PC-3 (cell line): ENCODE results near the gene MN1. TPM values are rescaled to one million over a fixed set of nuclear protein-coding genes. Genes with fewer than 3 reads are reported as not detected.
"Not testable (repeated sequence)": the region's sequence is repeated elsewhere in the genome, so short reads cannot be mapped to it uniquely, and the experiment has no call there.

Experiments
- ATAC-seq: fragments of 200-7000 bp; cut with Tn5 transposase; 2 replicates; pipeline ENCODE4 v1.9.1; 2020; ENCODE audit warnings: mild to moderate bottlenecking, moderate library complexity
- BruUV-seq: library from RNA; stranded (reverse); fragments of 400-500 nt; replicated peaks from 2 replicates; lab custom pipeline; 2021; lab: Mats Ljungman, UMichigan
- CTCF ChIA-PET: fragments of 300-600 bp; sonication (Branson Sonifier 250); formaldehyde crosslinking; loops from one replicate; lab custom pipeline; 2022; ENCODE audit warnings: antibody characterized with exemption; lab: Charles Lee
- POLR2A ChIA-PET: fragments of 300-600 bp; sonication (Branson Sonifier 250); formaldehyde crosslinking; loops from one replicate; lab custom pipeline; 2022; ENCODE audit warnings: antibody characterized with exemption; ENCODE audit not compliant: unreplicated experiment; lab: Charles Lee
- DNase-seq: peaks from one replicate; pipeline ENCODE4 v3.0.0-alpha.2; 2015
- H2AFZ ChIP-seq: fragments of 300-600 bp; sonication (generic); 2 replicates; pipeline ENCODE4 v1.6.0; 2016; ENCODE audit warnings: antibody characterized with exemption, low read length
- H3F3A ChIP-seq: fragments of 300-600 bp; sonication (generic); one replicate; pipeline ENCODE4 v1.6.0; 2017; ENCODE audit warnings: antibody characterized with exemption, low read length, control low read depth, mild to moderate bottlenecking; ENCODE audit not compliant: unreplicated experiment
- H3K27ac ChIP-seq: fragments of 300-600 bp; sonication (generic); 2 replicates; pipeline ENCODE4 v1.5.1; 2016; ENCODE audit warnings: mild to moderate bottlenecking, low read length
- H3K27me3 ChIP-seq: fragments of 300-600 bp; sonication (generic); 2 replicates; pipeline ENCODE4 v1.6.1; 2016; ENCODE audit warnings: low read length, mixed read lengths
- H3K36me3 ChIP-seq: fragments of 300-600 bp; sonication (generic); 2 replicates; pipeline ENCODE4 v1.6.1; 2016; ENCODE audit warnings: low read depth, mixed run types, low read length, mixed read lengths
- H3K4me1 ChIP-seq: fragments of 300-600 bp; sonication (generic); 2 replicates; pipeline ENCODE4 v1.5.1; 2016; ENCODE audit warnings: low read length; ENCODE audit not compliant: insufficient read depth
- H3K4me2 ChIP-seq: fragments of 300-600 bp; sonication (generic); 2 replicates; pipeline ENCODE4 v1.6.0; 2016; ENCODE audit warnings: low read length
- H3K4me3 ChIP-seq: fragments of 300-600 bp; sonication (generic); 2 replicates; pipeline ENCODE4 v1.5.1; 2016; ENCODE audit warnings: mild to moderate bottlenecking, low read length, mixed read lengths
- H3K79me2 ChIP-seq: fragments of 300-600 bp; sonication (generic); 2 replicates; pipeline ENCODE4 v1.6.1; 2017; ENCODE audit warnings: low read length, mixed read lengths
- H3K9ac ChIP-seq: fragments of 300-600 bp; sonication (generic); 2 replicates; pipeline ENCODE4 v1.6.0; 2016; ENCODE audit warnings: mild to moderate bottlenecking, low read length
- H3K9me2 ChIP-seq: fragments of 300-600 bp; sonication (generic); replicated peaks from 2 replicates; pipeline ENCODE4 v1.6.1; 2016; ENCODE audit warnings: mixed run types, low read length, mixed read lengths
- H3K9me3 ChIP-seq: fragments of 300-600 bp; sonication (generic); 2 replicates; pipeline ENCODE4 v1.6.1; 2016; ENCODE audit warnings: low read length, mixed read lengths
- H4K20me1 ChIP-seq: fragments of 300-600 bp; sonication (generic); 2 replicates; pipeline ENCODE4 v1.6.1; 2016; ENCODE audit warnings: low read length, mixed read lengths
- EZH2 ChIP-seq: fragments of 300-600 bp; sonication (generic); IDR thresholded peaks from one replicate; pipeline ENCODE4 v1.6.1; 2017; ENCODE audit warnings: antibody characterized with exemption, mild to moderate bottlenecking, low read length; ENCODE audit not compliant: unreplicated experiment
- EZH2phosphoT487 ChIP-seq: fragments of 300-600 bp; sonication (generic); IDR thresholded peaks from 2 replicates; pipeline ENCODE4 v1.6.1; 2018; ENCODE audit warnings: mild to moderate bottlenecking, antibody characterized with exemption, low read length, borderline replicate concordance
- intact Hi-C: fragments of 100-400 bp; cut with micrococcal nuclease; formaldehyde crosslinking; loops from 2 replicates; pipeline ENCODE4 v1.9.0; 2023
- total RNA-seq: library from RNA; depleted of rRNA; stranded (reverse); fragments of >200 nt; gene quantifications from 2 replicates; pipeline ENCODE4 v1.2.3, GENCODE V29; 2014
- TF ChIP-seq, protein P1 (sequence below): fragments of 300-600 bp; sonication (generic); conservative IDR thresholded peaks from 2 replicates; pipeline ENCODE4 v1.5.1; 2017; ENCODE audit warnings: antibody characterized with exemption, low read depth, mild to moderate bottlenecking, low read length

Gene MN1
- total RNA-seq, 1 experiment from 2014 or later = 2.7 TPM

GRCh38 chr22:27745809-27746208 lies 55.7 kb downstream of the MN1 start:
- DNase-seq = no peak
- H3F3A ChIP-seq = no peaks in the 10 kb centered on the region
- H3K27me3 ChIP-seq = no peaks in the 10 kb centered on the region
- no peaks in the 10 kb centered on the region for H3K9me2 ChIP-seq
- intact Hi-C loops = no loop called here
- POLR2A ChIA-PET = no interaction called here
- H3K9me3 ChIP-seq = no peaks in the 10 kb centered on the region
- H3K27ac ChIP-seq = no peak overlapping the region
- BruUV-seq = no TSS peak
- H3K36me3 ChIP-seq = no peaks in the 10 kb centered on the region
- no peaks in the 10 kb centered on the region for H3K79me2 ChIP-seq
- H3K4me1 ChIP-seq = no peaks in the 10 kb centered on the region
- CTCF ChIA-PET = no interaction called here
- no peak overlapping the region for H3K4me2 ChIP-seq
- no peak overlapping the region for H3K4me3 ChIP-seq
- H2AFZ ChIP-seq = no peak overlapping the region
- no peak for ATAC-seq
- TF ChIP-seq EZH2phosphoT487 (no peak), EZH2 (no peak)
- TF ChIP-seq, protein P1, sequence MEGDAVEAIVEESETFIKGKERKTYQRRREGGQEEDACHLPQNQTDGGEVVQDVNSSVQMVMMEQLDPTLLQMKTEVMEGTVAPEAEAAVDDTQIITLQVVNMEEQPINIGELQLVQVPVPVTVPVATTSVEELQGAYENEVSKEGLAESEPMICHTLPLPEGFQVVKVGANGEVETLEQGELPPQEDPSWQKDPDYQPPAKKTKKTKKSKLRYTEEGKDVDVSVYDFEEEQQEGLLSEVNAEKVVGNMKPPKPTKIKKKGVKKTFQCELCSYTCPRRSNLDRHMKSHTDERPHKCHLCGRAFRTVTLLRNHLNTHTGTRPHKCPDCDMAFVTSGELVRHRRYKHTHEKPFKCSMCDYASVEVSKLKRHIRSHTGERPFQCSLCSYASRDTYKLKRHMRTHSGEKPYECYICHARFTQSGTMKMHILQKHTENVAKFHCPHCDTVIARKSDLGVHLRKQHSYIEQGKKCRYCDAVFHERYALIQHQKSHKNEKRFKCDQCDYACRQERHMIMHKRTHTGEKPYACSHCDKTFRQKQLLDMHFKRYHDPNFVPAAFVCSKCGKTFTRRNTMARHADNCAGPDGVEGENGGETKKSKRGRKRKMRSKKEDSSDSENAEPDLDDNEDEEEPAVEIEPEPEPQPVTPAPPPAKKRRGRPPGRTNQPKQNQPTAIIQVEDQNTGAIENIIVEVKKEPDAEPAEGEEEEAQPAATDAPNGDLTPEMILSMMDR = no peak
- H4K20me1 ChIP-seq = no peaks in the 10 kb centered on the region
- no peak overlapping the region for H3K9ac ChIP-seq

DNA sequence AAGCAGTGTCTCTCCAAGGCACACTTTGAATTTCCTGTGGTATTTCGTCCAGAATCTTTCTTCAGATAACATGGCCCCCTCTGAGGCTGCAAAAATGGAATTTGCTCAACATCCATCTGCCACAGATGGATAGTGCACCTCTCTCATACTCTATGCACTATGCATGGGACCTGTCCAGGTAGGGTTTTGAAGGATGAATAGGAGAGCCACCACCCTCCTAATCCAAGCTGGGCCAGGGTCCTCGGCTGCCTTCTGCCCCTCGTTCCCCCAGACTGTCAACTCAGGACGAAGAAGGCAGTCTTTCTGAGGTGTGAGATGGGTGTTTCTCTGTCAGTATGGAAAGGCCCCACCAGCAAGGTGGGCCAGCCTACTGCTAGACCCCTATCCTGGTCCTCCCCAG lies 56.4 kb downstream of the MN1 start:
- ATAC-seq = no peak
- Histone ChIP-seq H3K4me2 (no peak overlapping the region), H3K9me2 (no peaks in the 10 kb centered on the region), H3K4me1 (no peaks in the 10 kb centered on the region), H3K27me3 (no peaks in the 10 kb centered on the region), H3K27ac (no peak overlapping the region), H3K79me2 (no peaks in the 10 kb centered on the region), H4K20me1 (no peaks in the 10 kb centered on the region), H3F3A (no peaks in the 10 kb centered on the region), H2AFZ (no peak overlapping the region), H3K36me3 (no peaks in the 10 kb centered on the region), H3K9me3 (no peaks in the 10 kb centered on the region), H3K9ac (no peak overlapping the region), H3K4me3 (no peak overlapping the region)
- BruUV-seq = no TSS peak
- ChIA-PET POLR2A (no interaction called here), CTCF (no interaction called here)
- intact Hi-C loops = no loop called here
- no peak for DNase-seq
- TF ChIP-seq EZH2phosphoT487 (no peak), EZH2 (no peak)
- TF ChIP-seq, protein P1 = no peak

DNA sequence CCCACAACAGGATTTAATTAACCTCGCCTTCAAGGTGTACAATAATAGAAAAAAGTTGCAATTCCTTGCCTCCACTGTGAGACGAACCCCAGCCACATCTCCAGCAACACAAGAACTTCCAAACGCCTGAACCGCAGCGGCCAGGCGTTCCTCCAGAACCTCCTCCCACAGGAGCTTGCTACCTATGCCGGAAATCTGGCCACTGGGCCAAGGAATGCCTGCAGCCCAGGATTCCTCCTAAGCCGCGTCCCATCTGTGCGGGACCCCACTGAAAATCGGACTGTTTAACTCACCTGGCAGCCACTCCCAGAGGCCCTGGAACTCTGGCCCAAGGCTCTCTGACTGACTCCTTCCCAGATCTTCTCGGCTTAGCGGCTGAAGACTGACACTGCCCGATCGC lies 57.5 kb downstream of the MN1 start:
- H3K4me1 ChIP-seq, H3K79me2 ChIP-seq, H4K20me1 ChIP-seq, H3F3A ChIP-seq, POLR2A ChIA-PET, DNase-seq, H3K36me3 ChIP-seq, H3K4me3 ChIP-seq, H3K9ac ChIP-seq, ATAC-seq, H3K4me2 ChIP-seq, H3K27me3 ChIP-seq, H2AFZ ChIP-seq, H3K27ac ChIP-seq, CTCF ChIA-PET, H3K9me3 ChIP-seq, intact Hi-C loops, H3K9me2 ChIP-seq, BruUV-seq: not testable (repeated sequence)
